HG02588 (cell line): ENCODE data around the gene ZNF786.
"Not testable (repeated sequence)": the region's sequence is repeated elsewhere in the genome, so short reads cannot be mapped to it uniquely, and the experiment has no call there.

ENCODE experiments used
- ATAC-seq: cut with Tn5 transposase; IDR thresholded peaks from one replicate; pipeline ENCODE4 v1.9.1; 2021; ENCODE audit warnings: mild to moderate bottlenecking, moderate library complexity; ENCODE audit not compliant: unreplicated experiment

The ZNF786 gene

GRCh38 chr7:149090397-149091195, at the start of gene ZNF786:
ZNF786 (minus strand) TSS chr7:149090718; CDS start chr7:149090640, 78 bp downstream.
- peak; percentile 84 for ATAC-seq

- ATAC-seq: no peak
These were observed 45.6 kb upstream of the ZNF786 start for GRCh38 chr7:149136118-149136517.

- no peak for ATAC-seq
These were observed 42.7 kb upstream of the ZNF786 start for GRCh38 chr7:149133028-149133710.

GRCh38 chr7:149130572-149131198, 40.2 kb upstream of the ZNF786 start:
- ATAC-seq: no peak

- peak; percentile 44 for ATAC-seq
These were observed 36.2 kb upstream of the ZNF786 start for GRCh38 chr7:149126662-149127266.

- peak; percentile 85 for ATAC-seq
These were observed 35.5 kb upstream of the ZNF786 start, which contains the start of gene ZNF425 for GRCh38 chr7:149125863-149126661. ZNF425 (minus strand) TSS chr7:149126324; CDS start chr7:149126213, 111 bp downstream.

- no peak for ATAC-seq
These were observed 34.8 kb upstream of the ZNF786 start for GRCh38 chr7:149125189-149125862.

- ATAC-seq: no peak
These were observed 19.5 kb upstream of the ZNF786 start for GRCh38 chr7:149109969-149110368.

- ATAC-seq: no peak
These were observed 14.2 kb upstream of the ZNF786 start for GRCh38 chr7:149104749-149105148.

- no peak for ATAC-seq
These were observed 13.7 kb upstream of the ZNF786 start for GRCh38 chr7:149104214-149104613.

GRCh38 chr7:149103424-149103823, 12.9 kb upstream of the ZNF786 start:
- ATAC-seq: no peak

GRCh38 chr7:149102666-149103065, 12.1 kb upstream of the ZNF786 start:
- ATAC-seq: no peak

GRCh38 chr7:149100821-149101220, 10.3 kb upstream of the ZNF786 start:
- no peak for ATAC-seq

GRCh38 chr7:149099058-149099457, 8.5 kb upstream of the ZNF786 start:
- no peak for ATAC-seq

- no peak for ATAC-seq
These were observed 6.6 kb upstream of the ZNF786 start for GRCh38 chr7:149097088-149097487.

GRCh38 chr7:149093228-149093627, 2.7 kb upstream of the ZNF786 start:
- ATAC-seq: no peak

GRCh38 chr7:149092244-149092643, 1.7 kb upstream of the ZNF786 start:
- not testable (repeated sequence) for ATAC-seq

- no peak for ATAC-seq
These were observed 3.1 kb downstream of the ZNF786 start for GRCh38 chr7:149087376-149087775.

GRCh38 chr7:149085866-149086265, 4.7 kb downstream of the ZNF786 start:
- ATAC-seq: no peak

GRCh38 chr7:149084407-149084806, 6.1 kb downstream of the ZNF786 start:
- ATAC-seq: no peak
